ENCODE data around the gene SHLD1.
"Not testable (repeated sequence)": the region's sequence is repeated elsewhere in the genome, so short reads cannot be mapped to it uniquely, and the experiment has no call there.

The SHLD1 gene, protein sequence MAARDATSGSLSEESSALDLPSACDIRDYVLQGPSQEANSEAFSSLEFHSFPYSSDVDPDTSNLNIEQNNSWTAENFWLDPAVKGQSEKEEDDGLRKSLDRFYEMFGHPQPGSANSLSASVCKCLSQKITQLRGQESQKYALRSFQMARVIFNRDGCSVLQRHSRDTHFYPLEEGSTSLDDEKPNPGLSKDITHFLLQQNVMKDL

DNA sequence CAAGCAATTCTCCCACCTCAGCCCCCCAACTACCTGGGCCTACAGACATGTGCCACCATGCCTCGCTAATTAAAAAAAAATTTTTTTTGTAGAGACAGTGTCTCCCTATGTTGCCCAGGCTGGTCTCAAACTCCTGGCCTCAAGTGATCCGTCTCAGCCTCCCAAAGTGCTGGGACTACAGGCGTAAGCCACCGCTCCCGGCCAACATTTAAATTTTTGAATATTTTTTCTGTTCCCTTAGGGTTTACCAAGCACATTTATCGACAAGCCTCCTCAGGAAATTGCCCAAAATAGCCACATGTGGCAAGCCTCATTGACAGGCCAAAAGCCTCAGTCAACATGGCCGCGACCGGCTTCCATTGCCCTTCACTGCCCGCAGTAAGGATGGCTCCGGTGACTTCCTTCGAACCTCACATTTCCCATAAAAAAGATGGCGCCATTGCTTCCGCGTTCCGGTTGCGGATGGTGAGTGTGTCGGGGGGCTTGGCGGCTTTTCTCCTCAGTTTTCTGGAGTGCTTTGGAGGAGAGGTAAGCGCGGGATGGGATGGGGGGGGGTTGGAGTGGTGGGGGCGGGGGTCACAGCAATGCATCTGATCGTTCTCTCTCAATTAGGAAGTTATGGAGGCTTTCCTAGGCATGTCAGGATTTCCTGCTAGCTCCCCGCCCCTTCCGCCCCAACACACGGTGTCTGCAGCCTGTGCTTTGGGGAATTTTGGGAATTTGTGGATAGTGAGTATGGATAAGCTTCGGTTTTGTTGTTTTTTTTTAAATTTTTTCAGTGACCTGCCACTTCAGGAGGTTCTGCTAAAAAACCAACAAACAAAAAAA lies at the start of gene SHLD1:
Gene SHLD1, plus strand, starts transcription at position 450 of the 828 bp plus-strand sequence. CDS start 22,465 bp downstream, outside the sequence.
- peaks cover 14% of the 10 kb centered on the region for H3K4me1 Mint-ChIP-seq (ENCODE audit: low read depth)
- peak within 1 kb of the TSS; percentile 86 for H3K27ac Mint-ChIP-seq
- H3K27me3 Mint-ChIP-seq: peaks cover 1% of the 10 kb centered on the region
- intact Hi-C loops (cut with micrococcal nuclease): loop anchor here (5.0 kb wide), 2 partner anchors 78 to 143 kb away; no protein-coding TSS in a partner anchor
- H3K36me3 Mint-ChIP-seq (ENCODE audit: low read depth): peaks cover 12% of the 10 kb centered on the region
- H3K4me3 Mint-ChIP-seq: peak within 1 kb of the TSS; percentile 73
- no peaks in the 10 kb centered on the region for H3K9me3 Mint-ChIP-seq

DNA sequence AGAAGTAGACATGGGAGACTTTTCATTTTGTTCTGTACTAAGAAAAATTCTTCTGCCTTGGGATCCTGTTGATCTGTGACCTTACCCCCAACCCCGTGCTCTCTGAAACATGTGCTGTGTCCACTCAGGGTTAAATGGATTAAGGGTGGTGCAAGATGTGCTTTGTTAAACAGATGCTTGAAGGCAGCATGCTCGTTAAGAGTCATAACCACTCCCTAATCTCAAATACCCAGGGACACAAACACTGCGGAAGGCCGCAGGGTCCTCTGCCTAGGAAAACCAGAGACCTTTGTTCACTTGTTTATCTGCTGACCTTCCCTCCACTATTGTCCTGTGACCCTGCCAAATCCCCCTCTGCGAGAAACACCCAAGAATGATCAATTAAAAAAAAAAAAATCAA lies 47.9 kb upstream of the SHLD1 start:
- H3K9me3 Mint-ChIP-seq; H3K27me3 Mint-ChIP-seq; intact Hi-C loops (cut with micrococcal nuclease); H3K27ac Mint-ChIP-seq; H3K36me3 Mint-ChIP-seq (ENCODE audit: low read depth); H3K4me1 Mint-ChIP-seq (ENCODE audit: low read depth); H3K4me3 Mint-ChIP-seq: not testable (repeated sequence)

DNA sequence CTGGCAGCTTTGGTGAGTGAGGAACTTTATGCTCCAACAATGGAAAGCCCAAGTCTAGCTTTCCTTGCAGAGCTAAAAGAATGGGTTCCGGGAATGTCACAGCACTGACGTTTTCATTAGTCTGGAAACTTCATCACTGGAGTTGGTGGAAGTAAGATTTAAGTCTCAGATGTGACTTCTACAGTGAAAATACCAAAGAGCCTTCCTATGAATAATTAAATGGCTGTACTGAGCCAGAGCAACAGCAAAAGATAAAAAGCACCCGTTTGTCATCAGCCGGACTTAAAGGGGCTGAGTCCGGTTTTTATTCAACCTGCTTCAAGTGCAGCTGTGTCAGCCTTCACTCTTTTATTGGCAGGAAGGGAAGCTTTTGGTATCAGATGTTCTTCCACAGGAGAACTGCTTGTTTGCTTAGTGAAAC lies 46.5 kb upstream of the SHLD1 start:
- no peaks in the 10 kb centered on the region for H3K9me3 Mint-ChIP-seq
- intact Hi-C loops (cut with micrococcal nuclease): no loop called here
- H3K27ac Mint-ChIP-seq: no peak overlapping the region
- H3K4me1 Mint-ChIP-seq (ENCODE audit: low read depth): peaks cover 7% of the 10 kb centered on the region
- H3K27me3 Mint-ChIP-seq: peaks cover 3% of the 10 kb centered on the region
- no peak overlapping the region for H3K4me3 Mint-ChIP-seq
- H3K36me3 Mint-ChIP-seq (ENCODE audit: low read depth): no peaks in the 10 kb centered on the region

DNA sequence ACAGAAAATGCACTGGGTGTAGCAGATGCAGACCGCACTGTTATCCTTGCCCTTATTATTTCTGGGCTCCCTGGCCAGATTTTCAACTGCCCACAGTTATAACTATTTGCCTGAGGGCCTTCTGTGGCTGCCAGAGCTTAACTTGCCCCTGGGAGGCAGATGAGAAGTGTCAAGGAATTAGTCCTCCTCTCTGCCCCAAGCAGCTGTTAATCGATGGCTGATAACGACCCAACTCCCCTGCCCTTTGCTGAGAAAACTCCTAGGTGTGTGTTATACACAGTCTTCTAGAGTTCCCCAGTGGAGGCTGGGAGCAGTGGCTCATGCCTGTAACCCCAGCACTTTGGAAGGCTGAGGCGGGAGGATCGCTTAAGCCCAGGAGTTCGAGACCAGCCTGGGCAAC lies 44.4 kb upstream of the SHLD1 start:
- Mint-ChIP-seq H3K27me3 (peaks cover 3% of the 10 kb centered on the region), H3K9me3 (no peaks in the 10 kb centered on the region), H3K36me3 (ENCODE audit: low read depth) (no peaks in the 10 kb centered on the region), H3K4me1 (ENCODE audit: low read depth) (peaks cover 7% of the 10 kb centered on the region), H3K27ac (no peak overlapping the region), H3K4me3 (no peak overlapping the region)
- intact Hi-C loops (cut with micrococcal nuclease): no loop called here

DNA sequence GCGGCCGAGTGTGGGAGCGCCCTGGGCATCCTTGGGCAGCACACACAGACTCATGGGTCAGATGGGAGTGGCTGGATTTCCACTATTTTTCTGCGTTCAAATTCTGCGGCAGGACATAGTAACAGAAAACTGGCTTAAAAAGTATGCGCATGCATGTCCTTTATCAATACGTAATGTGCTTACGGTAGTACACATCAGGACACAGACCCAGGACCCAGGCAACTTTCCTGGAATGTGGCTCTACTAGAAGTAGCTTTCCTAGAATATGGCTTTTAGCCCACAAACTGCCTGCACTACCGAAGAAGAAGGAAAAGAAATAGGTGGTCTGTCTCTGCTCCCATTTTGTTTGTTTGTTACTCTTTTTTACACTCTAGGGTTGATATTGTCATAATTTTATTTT lies 43.4 kb upstream of the SHLD1 start:
- no peak overlapping the region for H3K27ac Mint-ChIP-seq
- H3K4me1 Mint-ChIP-seq (ENCODE audit: low read depth): peaks cover 7% of the 10 kb centered on the region
- H3K9me3 Mint-ChIP-seq: no peaks in the 10 kb centered on the region
- intact Hi-C loops (cut with micrococcal nuclease): no loop called here
- no peaks in the 10 kb centered on the region for H3K36me3 Mint-ChIP-seq (ENCODE audit: low read depth)
- no peak overlapping the region for H3K4me3 Mint-ChIP-seq
- H3K27me3 Mint-ChIP-seq: peaks cover 3% of the 10 kb centered on the region

DNA sequence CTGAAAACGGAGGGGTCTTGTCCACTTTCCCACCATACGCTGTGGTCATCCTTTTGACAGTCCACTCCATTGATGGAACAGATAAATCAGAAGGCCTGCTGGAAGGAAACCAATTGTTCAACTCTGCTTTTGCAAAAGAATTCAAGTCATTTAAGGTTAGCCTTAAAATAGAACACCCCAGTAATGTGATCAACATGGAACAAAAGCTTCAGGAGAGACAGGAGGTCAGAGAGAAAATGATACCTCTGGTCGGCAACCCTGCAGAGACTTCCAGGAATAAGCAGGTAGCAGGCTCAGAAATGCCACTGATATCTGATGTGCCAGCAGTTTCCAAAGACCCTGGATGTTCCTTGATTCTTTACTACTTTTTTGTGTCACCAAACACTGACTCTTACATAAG lies 39.6 kb upstream of the SHLD1 start:
- peaks cover 7% of the 10 kb centered on the region for H3K4me1 Mint-ChIP-seq (ENCODE audit: low read depth)
- no peaks in the 10 kb centered on the region for H3K36me3 Mint-ChIP-seq (ENCODE audit: low read depth)
- no peak overlapping the region for H3K4me3 Mint-ChIP-seq
- H3K27me3 Mint-ChIP-seq: peaks cover 6% of the 10 kb centered on the region
- intact Hi-C loops (cut with micrococcal nuclease): no loop called here
- H3K9me3 Mint-ChIP-seq: peaks cover 11% of the 10 kb centered on the region
- H3K27ac Mint-ChIP-seq: no peak overlapping the region

DNA sequence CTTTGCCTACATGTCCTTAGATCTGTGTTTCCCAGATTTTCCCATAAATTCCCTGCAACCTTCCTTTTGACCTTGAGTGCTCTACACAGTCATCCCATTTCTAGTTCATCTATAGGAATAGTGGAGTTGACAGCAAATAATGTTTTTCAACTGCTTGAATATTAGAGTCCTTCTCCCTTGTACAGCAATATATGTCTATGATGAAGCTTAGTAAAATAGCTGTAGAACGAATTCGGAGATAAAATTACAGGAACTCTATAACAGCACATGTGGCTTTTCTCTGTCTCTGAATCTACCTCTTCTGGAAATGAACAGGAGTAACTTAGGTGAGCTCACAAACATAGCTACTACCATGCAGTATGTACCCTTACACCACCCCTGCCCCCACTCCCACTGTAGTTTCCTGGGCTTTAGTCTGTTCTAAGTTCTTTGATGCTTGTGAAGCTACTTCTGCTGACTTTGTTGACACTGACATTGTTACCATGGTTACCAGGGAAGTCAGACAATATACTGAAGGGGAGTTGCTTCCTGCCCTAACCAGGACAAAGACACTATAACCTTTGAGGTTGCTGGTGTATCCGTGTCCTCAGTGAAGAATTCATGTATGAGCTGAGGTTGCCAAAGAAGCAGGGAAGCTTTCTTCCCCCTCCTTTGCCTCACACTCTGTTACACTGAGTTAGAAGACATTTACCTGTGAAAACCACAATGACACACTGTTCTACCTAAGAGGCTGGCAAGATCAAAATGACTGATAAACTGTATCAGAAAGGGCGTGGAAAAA lies 35.8 kb upstream of the SHLD1 start:
- intact Hi-C loops (cut with micrococcal nuclease): no loop called here
- H3K4me3 Mint-ChIP-seq: no peak overlapping the region

DNA sequence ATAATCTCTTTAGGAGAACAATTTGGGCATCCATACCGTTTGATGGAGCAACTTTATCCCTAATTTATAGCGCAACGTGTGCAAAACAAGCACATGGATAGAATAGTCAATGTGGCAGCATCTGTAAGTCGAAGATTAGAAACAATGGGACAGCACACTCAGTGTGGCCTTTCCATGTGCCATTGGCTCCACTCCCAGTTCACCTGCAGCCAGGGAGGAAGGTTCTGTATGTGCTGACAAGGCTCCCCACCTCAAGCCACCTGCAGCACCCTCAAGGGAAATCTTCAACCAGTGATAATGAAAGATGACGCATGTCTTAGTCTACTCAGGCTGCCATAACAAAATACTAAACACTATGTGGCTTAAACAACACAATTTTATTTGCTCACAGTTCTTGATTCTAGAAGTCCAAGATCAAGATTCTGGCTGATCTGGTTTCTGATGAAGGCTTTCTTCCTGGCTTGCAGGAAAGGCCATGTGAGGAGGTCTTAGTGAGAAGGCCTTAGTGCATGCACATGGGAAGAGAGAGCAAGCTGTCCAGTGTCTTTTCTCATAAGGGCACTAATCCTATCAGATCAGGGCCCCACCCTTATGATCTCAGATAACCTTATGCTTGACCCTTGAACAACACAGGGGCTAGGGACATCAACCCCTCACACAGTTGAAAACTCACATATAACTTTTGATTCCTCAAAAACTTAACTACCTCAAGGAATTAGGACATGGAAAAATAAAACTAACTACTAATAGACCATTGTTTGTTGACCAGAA lies 34.9 kb upstream of the SHLD1 start:
- Mint-ChIP-seq H3K4me3 (no peak overlapping the region), H3K36me3 (ENCODE audit: low read depth) (no peaks in the 10 kb centered on the region), H3K4me1 (ENCODE audit: low read depth) (peaks cover 7% of the 10 kb centered on the region), H3K9me3 (peaks cover 18% of the 10 kb centered on the region), H3K27me3 (peaks cover 7% of the 10 kb centered on the region), H3K27ac (no peak overlapping the region)
- intact Hi-C loops (cut with micrococcal nuclease): no loop called here

More for the DNA sequence above, 35.8 kb upstream of the SHLD1 start:
- H3K9me3 Mint-ChIP-seq: peaks cover 18% of the 10 kb centered on the region
- no peaks in the 10 kb centered on the region for H3K36me3 Mint-ChIP-seq (ENCODE audit: low read depth)
- H3K4me1 Mint-ChIP-seq (ENCODE audit: low read depth): peaks cover 7% of the 10 kb centered on the region
- peaks cover 5% of the 10 kb centered on the region for H3K27me3 Mint-ChIP-seq
- no peak overlapping the region for H3K27ac Mint-ChIP-seq

DNA sequence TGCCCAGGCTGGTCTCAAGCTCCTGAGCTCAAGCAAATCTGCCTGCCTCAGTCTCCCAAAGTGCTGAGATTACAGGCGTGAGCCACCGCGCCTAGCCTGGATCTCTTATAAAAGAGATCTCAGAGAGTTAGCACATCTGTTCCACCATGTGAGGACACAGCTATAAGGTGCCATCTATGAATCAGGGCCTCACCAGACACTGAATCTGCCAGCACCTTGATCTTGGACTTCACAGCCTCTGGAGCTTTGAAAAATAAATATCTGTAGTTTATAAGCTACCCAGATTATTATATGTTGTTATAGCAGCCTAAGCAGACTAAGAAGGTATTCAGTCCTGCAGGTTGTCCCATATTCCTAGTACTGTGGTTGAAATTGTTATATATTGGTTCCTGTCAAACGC lies 33.2 kb upstream of the SHLD1 start:
- H3K9me3 Mint-ChIP-seq: peaks cover 18% of the 10 kb centered on the region
- no peak overlapping the region for H3K4me3 Mint-ChIP-seq
- no peaks in the 10 kb centered on the region for H3K36me3 Mint-ChIP-seq (ENCODE audit: low read depth)
- no peak overlapping the region for H3K27ac Mint-ChIP-seq
- peaks cover 7% of the 10 kb centered on the region for H3K4me1 Mint-ChIP-seq (ENCODE audit: low read depth)
- intact Hi-C loops (cut with micrococcal nuclease): no loop called here
- H3K27me3 Mint-ChIP-seq: peaks cover 8% of the 10 kb centered on the region

DNA sequence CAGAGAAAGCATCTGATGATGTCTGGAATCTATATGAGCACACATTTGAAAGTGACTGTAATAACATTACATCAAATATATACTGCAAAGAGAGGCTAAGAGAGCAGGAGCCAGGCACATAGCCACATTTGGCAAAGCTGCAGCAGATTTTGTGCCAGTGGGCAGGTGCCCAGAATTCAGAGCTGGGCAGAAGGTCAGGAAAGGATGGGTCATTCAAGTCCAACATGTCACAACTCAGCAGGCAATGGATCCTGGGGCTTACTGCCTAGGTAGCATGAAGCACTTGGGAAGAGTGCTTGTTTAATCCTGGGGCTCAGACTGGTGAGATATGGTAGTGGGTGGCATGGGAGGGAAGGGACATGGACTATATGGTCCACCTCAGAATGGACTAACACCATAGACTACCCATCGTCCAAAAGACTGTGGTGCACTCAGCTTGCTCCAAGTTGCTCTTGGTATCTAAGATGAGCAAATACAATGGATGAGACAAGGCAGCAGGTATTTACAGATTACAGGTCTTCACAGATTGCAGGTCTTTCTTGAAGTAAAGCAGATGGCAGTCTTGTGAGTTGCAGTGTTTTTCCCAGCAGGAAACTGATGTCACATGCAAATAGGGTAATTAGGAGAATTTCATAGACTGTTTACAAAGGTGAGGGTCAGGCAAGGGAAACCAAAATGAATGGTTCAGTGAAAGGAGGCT lies 31.2 kb upstream of the SHLD1 start:
- no peak overlapping the region for H3K27ac Mint-ChIP-seq
- H3K4me1 Mint-ChIP-seq (ENCODE audit: low read depth): peaks cover 7% of the 10 kb centered on the region
- H3K4me3 Mint-ChIP-seq: no peak overlapping the region
- H3K9me3 Mint-ChIP-seq: peaks cover 18% of the 10 kb centered on the region
- intact Hi-C loops (cut with micrococcal nuclease): no loop called here
- H3K27me3 Mint-ChIP-seq: peaks cover 7% of the 10 kb centered on the region
- H3K36me3 Mint-ChIP-seq (ENCODE audit: low read depth): no peaks in the 10 kb centered on the region

DNA sequence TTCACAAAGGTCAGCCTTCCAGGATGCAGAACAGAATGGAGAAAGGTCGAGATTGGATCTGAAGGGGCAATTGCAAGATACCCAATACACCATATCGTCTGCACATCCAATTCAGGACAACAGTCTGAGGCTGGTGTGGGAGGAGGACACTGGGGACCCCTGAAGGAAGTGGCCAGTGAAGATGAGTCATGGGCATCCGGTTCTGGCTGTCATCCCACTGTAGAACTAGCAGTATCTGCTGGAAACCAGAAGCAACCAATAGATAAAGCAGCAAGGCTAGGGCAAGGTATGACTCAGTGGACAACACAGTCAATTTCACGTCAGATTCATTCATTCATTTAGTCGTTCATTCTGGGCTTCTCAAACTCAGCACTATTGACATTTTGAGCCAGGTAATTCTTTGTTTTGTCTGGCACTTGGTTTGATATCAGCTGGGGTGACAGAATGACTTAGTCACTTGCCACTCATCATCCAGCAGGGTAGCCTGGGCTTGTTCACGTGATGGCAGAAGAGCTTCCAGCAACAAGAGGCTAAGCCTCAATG lies 30.3 kb upstream of the SHLD1 start:
- Mint-ChIP-seq H3K9me3 (peaks cover 14% of the 10 kb centered on the region), H3K4me1 (ENCODE audit: low read depth) (peaks cover 6% of the 10 kb centered on the region), H3K4me3 (no peak overlapping the region), H3K27ac (no peak overlapping the region), H3K27me3 (peaks cover 5% of the 10 kb centered on the region), H3K36me3 (ENCODE audit: low read depth) (no peaks in the 10 kb centered on the region)
- intact Hi-C loops (cut with micrococcal nuclease): no loop called here

DNA sequence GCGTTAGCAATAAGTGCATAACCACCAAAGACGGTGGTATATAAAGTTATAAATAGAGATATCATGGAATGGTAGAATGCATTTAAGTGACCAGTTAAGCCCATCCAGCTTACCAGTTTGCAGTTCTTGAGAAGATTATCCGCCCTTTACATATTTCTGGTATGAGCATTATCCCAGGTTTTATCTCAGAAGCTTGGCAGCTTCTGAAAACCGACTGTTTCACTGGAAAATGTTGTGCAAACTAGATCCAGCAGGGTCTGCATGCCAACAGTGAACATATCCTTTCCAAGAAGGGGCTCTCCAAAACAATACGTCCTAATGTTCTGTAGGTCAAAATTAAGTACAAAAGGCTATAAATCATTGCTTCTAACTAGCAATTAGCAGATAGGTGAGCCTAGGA lies 29.5 kb upstream of the SHLD1 start:
- H3K4me3 Mint-ChIP-seq: no peak overlapping the region
- no peaks in the 10 kb centered on the region for H3K36me3 Mint-ChIP-seq (ENCODE audit: low read depth)
- H3K27ac Mint-ChIP-seq: no peak overlapping the region
- H3K4me1 Mint-ChIP-seq (ENCODE audit: low read depth): peaks cover 6% of the 10 kb centered on the region
- peaks cover 5% of the 10 kb centered on the region for H3K27me3 Mint-ChIP-seq
- intact Hi-C loops (cut with micrococcal nuclease): no loop called here
- peaks cover 6% of the 10 kb centered on the region for H3K9me3 Mint-ChIP-seq

DNA sequence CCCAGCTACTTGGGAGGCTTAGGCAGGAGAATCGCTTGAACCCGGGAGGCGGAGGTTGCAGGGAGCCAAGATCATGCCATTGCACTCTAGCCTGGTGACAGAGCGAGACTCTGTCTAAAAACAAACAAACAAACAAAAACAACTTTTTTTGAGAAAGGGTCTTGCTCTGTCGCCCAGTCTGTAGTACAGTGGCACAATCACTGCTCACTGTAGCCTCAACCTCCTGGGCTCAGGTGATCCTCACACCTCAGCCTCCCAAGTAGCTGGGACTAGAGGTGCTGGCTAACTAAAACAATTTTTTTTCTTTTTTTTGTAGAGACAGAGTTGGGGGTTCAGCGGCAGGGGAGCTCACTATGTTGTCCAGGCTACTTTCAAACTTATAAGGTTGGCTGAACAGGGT lies 28.8 kb upstream of the SHLD1 start:
- H3K4me3 Mint-ChIP-seq; H3K9me3 Mint-ChIP-seq; H3K36me3 Mint-ChIP-seq (ENCODE audit: low read depth); H3K27ac Mint-ChIP-seq; intact Hi-C loops (cut with micrococcal nuclease); H3K27me3 Mint-ChIP-seq; H3K4me1 Mint-ChIP-seq (ENCODE audit: low read depth): not testable (repeated sequence)
